HG02970 (cell line): ENCODE results near the gene SLC7A4.

ENCODE experiments used
- ATAC-seq: cut with Tn5 transposase; IDR thresholded peaks from one replicate; pipeline ENCODE4 v1.9.1; 2021; ENCODE audit warnings: mild to moderate bottlenecking, moderate library complexity, moderate number of reproducible peaks; ENCODE audit not compliant: unreplicated experiment, low FRiP score

SLC7A4 gene

DNA sequence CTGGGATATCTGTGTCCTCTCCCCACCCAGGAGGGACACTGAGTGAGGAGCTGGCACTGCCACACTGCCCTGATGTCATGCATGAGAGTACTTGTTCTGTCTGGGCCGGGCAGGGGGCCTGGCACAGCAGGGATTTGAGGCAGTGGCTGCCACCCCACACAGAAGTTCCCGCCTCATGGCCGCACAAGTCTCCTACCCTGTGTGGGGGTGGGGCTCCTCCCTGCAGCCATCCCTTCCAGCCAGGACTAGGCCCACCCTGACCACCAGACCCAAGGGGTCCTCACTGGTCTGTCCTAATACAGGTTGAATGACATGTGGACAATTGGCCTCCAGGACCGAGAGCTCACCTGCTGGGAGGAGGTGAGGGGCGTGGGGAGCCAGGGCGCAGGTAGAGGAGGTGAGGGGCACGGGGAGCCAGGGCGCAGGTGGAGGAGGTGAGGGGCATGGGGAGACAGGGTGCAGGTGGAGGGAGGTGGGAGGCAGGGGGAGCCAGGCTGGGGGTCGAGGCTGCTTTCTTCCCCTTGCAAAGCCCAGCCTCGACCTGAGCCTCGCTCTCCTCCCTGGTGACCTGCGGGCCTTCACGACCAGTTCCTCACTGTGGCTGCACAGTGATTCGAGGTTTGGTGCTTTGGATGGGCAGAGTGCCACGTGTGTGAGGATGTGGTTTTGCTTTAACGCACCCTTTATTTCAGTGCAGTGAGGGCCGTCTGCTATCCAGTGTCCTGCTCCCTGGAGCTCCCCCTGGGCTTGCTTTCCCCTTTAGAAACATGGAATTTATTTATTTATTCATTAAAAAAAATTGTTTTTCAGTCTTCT, 42.8 kb downstream of the SLC7A4 start:
- no peak for ATAC-seq

DNA sequence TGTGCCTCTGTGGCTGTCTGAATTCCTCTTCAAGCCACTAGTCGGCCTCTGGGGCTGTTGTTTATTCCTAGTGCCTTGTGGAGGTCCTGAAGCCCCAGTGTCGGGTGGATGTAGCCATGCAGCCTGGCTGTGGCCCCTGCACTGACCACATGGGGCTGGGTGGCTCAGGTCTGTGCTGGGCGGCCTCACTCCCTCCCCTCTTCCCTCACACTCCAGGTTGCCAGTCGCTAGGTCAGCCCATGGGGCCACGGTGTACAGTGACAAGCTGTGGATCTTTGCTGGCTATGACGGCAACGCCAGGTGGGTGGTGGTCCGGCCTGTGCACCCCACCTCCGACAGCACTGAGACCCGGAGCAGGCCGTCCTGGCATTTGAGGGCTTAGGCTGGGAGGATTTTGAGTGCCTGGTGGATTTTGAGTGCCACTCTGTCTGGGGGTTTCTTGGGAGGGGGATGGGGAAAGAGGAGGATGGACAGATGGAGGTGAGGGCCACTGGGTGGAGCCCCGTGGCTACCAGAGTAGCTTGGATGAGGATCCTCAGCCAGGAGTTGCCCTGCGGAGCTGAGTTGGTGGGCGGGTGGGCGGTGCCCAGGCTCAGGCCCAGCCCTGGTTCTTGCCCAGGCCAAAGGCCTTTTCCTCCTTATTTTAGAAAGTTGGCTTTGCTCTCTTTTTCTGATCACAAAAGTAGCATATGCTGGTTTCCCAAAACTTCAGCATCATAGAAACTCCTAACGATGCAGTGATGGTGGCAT, 43.6 kb downstream of the SLC7A4 start:
- no peak for ATAC-seq

DNA sequence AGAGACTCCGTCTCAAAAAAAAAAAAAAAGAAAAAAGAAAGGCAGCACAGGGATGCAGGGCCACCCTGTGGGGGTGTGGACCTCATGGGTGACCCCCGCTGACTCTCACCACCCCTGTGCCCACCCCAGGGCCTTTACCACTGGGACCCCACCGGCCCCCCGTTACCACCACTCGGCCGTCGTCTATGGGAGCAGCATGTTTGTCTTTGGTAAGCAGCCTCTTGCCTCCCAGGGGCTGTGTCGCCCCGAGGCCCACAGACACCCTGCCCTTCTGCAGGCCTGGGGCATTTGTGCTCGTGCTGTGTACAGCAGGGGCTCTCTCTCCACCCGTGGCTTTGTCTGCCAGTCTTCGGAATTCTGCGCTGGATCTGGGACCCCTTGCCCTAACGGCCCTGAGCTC, 45.0 kb downstream of the SLC7A4 start:
- no peak for ATAC-seq

DNA sequence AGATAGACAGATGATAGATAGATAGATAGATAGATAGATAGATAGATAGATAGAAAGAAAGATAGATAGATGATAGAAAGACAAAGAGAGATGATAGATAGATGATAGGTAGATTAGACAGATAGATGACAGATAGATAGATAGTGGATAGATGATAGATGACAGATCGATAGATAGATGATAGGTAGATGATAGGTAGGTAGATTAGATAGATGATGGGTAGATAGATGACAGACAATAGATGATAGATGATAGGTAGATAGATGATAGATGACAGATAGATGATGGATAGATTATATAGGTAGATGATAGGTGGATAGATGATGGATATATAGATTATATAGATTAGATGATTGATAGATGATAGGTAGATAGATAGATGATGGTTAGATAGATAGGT, 46.0 kb downstream of the SLC7A4 start:
- no peak for ATAC-seq

DNA sequence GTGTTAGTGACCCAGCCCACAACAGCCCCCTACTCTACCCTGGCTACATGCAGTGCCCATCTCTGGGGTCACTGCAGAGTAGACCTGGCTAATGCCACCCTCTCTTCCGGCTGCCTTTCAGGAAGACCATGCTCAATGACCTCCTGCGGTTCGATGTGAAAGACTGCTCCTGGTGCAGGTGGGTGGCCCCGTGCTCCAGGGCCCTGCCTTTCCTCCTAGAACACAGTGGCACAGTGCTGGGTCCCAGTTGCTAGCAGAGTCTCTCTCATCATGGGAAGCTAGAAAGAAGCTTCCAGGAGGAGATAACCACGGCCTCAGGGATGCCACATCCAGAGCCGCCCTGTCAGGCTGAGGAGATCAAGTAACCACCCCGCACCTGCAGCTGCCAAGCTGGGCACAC, 46.6 kb downstream of the SLC7A4 start:
- ATAC-seq = no peak

- no peak for ATAC-seq
Observed at GRCh38 chr22:20983081-20983771, 49.1 kb downstream of the SLC7A4 start.

DNA sequence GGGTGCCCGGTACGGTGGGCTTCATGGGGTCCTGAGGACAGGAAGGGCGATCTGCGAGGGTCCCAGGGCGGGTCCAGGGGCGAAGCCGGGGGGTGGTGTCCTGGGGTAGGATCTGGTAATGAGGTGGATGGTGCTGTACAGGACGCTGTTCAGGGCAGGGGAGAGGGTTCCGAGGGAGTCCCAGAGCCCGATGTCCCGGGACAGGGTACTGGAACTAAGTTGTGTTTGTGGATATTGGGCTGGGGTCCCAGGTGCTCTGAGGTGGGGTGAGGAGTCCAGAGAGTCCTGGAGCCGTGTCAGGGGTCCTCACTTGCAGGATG, 49.8 kb downstream of the SLC7A4 start:
- ATAC-seq = peak; percentile 5

DNA sequence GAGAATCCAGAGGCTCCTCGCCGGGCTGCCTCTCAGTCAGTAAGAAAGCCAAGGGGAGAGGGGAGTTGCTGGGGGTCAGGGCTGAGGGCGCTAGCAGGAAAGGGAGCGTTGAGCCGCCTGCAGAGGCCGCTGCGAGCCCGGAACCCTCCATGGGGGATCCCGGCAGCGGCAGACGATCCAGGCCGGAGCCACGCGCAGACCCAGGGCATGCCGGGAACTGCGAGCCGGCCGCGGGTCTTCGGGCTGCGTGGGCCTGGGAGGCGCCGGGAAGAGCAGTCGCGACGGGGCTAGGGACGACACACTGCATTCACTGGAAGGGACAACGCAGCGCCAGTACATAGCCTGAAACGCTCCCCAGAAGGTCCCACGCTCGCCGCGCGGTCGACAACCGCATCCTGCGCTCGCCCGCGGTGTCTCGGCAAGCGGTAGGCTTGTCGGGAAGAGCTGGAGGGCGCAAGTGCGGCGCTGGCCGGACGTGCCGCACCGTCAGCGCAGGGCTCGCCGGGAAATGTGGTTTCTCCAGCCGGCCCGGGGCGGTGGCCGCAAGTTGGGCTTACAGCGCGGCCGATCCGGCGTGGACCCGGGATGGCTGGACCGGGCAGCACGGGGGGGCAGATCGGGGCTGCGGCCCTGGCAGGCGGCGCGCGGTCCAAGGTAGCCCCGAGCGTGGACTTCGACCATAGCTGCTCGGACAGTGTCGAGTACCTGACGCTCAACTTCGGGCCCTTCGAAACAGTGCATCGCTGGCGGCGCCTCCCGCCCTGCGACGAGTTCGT, 50.4 kb downstream of the SLC7A4 start, which contains the start of gene LZTR1:
LZTR1 (plus strand) TSS at position 511 of the 776 bp plus-strand sequence; CDS start at position 586, 75 bp downstream.
- ATAC-seq = peak; percentile 70

GRCh38 chr22:20980938-20981722, 51.2 kb downstream of the SLC7A4 start:
- no peak for ATAC-seq

- ATAC-seq = no peak
Observed at GRCh38 chr22:20980523-20980922, 51.8 kb downstream of the SLC7A4 start.

DNA sequence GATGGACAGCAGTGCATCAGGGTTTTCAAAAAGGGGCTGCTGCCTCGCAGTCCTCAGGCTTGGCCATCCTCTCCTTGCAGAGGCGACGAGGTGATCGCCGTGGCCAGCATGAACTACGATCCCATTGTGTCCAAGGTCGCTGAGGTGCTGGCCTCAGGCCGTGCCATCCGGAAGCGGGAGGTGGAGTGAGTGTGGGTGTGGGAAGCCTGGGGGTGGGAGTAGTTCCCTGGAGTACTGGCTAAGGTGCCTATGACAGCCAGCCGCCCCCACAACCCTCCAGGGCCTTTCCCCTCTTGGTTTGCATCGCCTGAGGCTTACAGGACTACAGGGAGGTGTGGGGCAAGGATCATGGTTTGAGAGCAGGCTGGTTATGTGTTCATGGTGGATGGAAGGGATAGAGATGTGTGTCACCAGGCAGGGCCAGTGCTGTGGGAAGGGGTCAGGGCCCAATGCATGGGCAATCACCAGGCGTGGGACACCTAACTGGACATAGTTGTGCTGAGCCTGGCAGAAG, 52.4 kb downstream of the SLC7A4 start:
- ATAC-seq = no peak

DNA sequence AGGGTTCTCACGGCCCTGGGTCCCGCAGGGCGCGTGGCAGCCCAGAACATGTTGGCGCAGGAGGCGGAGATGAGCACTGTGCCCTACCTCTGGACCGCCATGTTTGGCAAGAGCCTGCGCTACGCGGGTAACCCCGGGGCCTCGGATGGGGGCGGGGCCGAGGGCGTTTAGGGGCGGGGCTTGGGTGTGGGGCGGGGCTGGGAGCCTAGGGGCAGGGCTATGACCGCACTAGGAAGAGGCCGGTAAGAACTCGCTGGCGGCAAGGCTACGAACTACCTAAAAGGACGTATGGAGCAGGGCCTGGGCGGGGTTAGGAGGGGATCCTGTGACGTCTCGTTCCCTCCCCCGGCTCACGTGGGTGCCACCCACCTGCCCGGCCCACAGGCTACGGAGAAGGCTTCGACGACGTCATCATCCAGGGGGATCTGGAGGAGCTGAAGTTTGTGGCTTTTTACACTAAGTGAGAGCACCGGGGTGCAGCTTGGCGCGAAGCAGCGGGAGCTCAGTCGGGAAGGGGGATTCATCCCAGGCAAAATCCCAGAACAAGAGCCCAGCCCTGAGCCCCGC, 53.0 kb downstream of the SLC7A4 start:
- ATAC-seq = no peak
